ENCODE results near the gene SCAMP3.
"Not testable (repeated sequence)": the region's sequence is repeated elsewhere in the genome, so short reads cannot be mapped to it uniquely, and the experiment has no call there.

The SCAMP3 gene

GRCh38 chr1:155261852-155262673, at the start of gene SCAMP3:
TSS of gene SCAMP3 (minus strand) at chr1:155262360. CDS start at chr1:155262151, 209 bp downstream.
- Histone ChIP-seq H3K27ac (peak within 1 kb of the TSS in 20 of 21 experiments; percentile 76 to 94 (median 86)), H3K4me3 (peak within 1 kb of the TSS; percentile 73 to 94 (median 79))

GRCh38 chr1:155309423-155310021, 47.4 kb upstream of the SCAMP3 start:
- H3K4me3 ChIP-seq = peak overlapping the region; percentile 53 to 86 (median 73)
- H3K27ac ChIP-seq = peak overlapping the region in 20 of 21 experiments; percentile 75 to 95 (median 91)

- peak within 1 kb of the TSS; percentile 35 to 95 (median 91) for H3K27ac ChIP-seq
- peak within 1 kb of the TSS; percentile 53 to 86 (median 73) for H3K4me3 ChIP-seq
Observed at GRCh38 chr1:155308493-155309422, 46.6 kb upstream of the SCAMP3 start, which contains the start of gene FDPS. TSS of gene FDPS (plus strand) at chr1:155308866. CDS start at chr1:155309790, 924 bp downstream.

GRCh38 chr1:155307247-155307740, 45.1 kb upstream of the SCAMP3 start:
- Histone ChIP-seq H3K27ac (peak overlapping the region in 2 of 21 experiments; percentile 76 to 89), H3K4me3 (no peak overlapping the region)

GRCh38 chr1:155305881-155306391, 43.8 kb upstream of the SCAMP3 start:
- peak overlapping the region in 3 of 21 experiments; percentile 5 to 34 (median 20) for H3K27ac ChIP-seq

GRCh38 chr1:155304558-155305063, 42.5 kb upstream of the SCAMP3 start:
- Histone ChIP-seq H3K27ac (no peak overlapping the region), H3K4me3 (no peak overlapping the region)

More at GRCh38 chr1:155305881-155306391, 43.8 kb upstream of the SCAMP3 start:
- no peak overlapping the region for H3K4me3 ChIP-seq

GRCh38 chr1:155301342-155301841, 39.2 kb upstream of the SCAMP3 start, which contains the start of gene PKLR:
TSS of gene PKLR (minus strand) at chr1:155301438. CDS start at chr1:155301395, 43 bp downstream.
- H3K4me3 ChIP-seq = no peak within 1 kb of the TSS
- no peak within 1 kb of the TSS for H3K27ac ChIP-seq

- H3K4me3 ChIP-seq = no peak overlapping the region
- H3K27ac ChIP-seq = no peak overlapping the region
Observed at GRCh38 chr1:155300553-155301329, 38.6 kb upstream of the SCAMP3 start.

GRCh38 chr1:155300024-155300423, 37.9 kb upstream of the SCAMP3 start:
- no peak overlapping the region for H3K27ac ChIP-seq
- no peak overlapping the region for H3K4me3 ChIP-seq

- no peak overlapping the region for H3K27ac ChIP-seq
- H3K4me3 ChIP-seq = no peak overlapping the region
Observed at GRCh38 chr1:155297384-155297783, 35.2 kb upstream of the SCAMP3 start.

- Histone ChIP-seq H3K4me3 (no peak overlapping the region), H3K27ac (no peak overlapping the region)
Observed at GRCh38 chr1:155296661-155297060, 34.5 kb upstream of the SCAMP3 start.

GRCh38 chr1:155295942-155296267, 33.7 kb upstream of the SCAMP3 start:
- H3K27ac ChIP-seq = no peak overlapping the region
- H3K4me3 ChIP-seq = no peak overlapping the region

GRCh38 chr1:155295183-155295941, 33.2 kb upstream of the SCAMP3 start:
- Histone ChIP-seq H3K27ac (peak overlapping the region in 1 of 21 experiments; percentile 3), H3K4me3 (peak overlapping the region in 5 of 7 experiments; percentile 1 to 26 (median 6))

- Histone ChIP-seq H3K27ac (no peak overlapping the region), H3K4me3 (peak overlapping the region in 4 of 7 experiments; percentile 1 to 26 (median 10))
Observed at GRCh38 chr1:155294520-155295182, 32.5 kb upstream of the SCAMP3 start.

GRCh38 chr1:155293086-155293749, 31.1 kb upstream of the SCAMP3 start:
- Histone ChIP-seq H3K27ac (no peak overlapping the region), H3K4me3 (no peak overlapping the region)

GRCh38 chr1:155291006-155291405, 28.8 kb upstream of the SCAMP3 start:
- not testable (repeated sequence) for H3K27ac ChIP-seq, H3K4me3 ChIP-seq

All from skin epidermis (tissue), 12 donors.